C4-2B (cell line): ENCODE measurements around the gene NUP98.

Source experiments
- CTCF ChIP-seq: fragments of 450-650 bp; conservative IDR thresholded peaks from 2 replicates; pipeline ENCODE4 v1.5.1; 2017; ENCODE audit warnings: mild to moderate bottlenecking
- ZFX ChIP-seq: fragments of 450-650 bp; IDR thresholded peaks from 2 replicates; pipeline ENCODE4 v1.6.1; 2017

GRCh38 chr11:3738723-3739122, 58.6 kb downstream of the NUP98 start:
- no peak for TF ChIP-seq CTCF
- no peak for TF ChIP-seq ZFX
